ENCODE results near the gene TMEM14B.
A peak's percentile ranks its signal among the peaks of the same experiment; 100 is the strongest.

GRCh38 chr6:10801224-10801848, 53.7 kb downstream of the TMEM14B start:
- TF ChIP-seq MAFK (IDR thresholded peaks at IDR 0.05; ENCODE audit: partially characterized antibody) (no peak), TP53 (CRISPR knock-in tag; IDR thresholded peaks at IDR 0.05) (no peak), RFX5 (IDR thresholded peaks at IDR 0.05) (no peak), KDM1A (IDR thresholded peaks at IDR 0.05; ENCODE audit: low read depth) (no peak), POLR2A (IDR thresholded peaks at IDR 0.05; ENCODE audit: low read length) (no peak), EP300 (IDR thresholded peaks at IDR 0.05) (no peak), HDAC2 (IDR thresholded peaks at IDR 0.05) (no peak), RAD21 (conservative IDR thresholded peaks at IDR 0.05 in 1 of 2, IDR thresholded peaks at IDR 0.05 in 1 of 2) (peak; percentile 82 to 88), JUNB (IDR thresholded peaks at IDR 0.05) (no peak), RCOR1 (IDR thresholded peaks at IDR 0.05; ENCODE audit: low read depth, low read length) (no peak), RNF2 (IDR thresholded peaks at IDR 0.05; ENCODE audit: borderline replicate concordance, low read depth) (no peak), CHD4 (IDR thresholded peaks at IDR 0.05; ENCODE audit: borderline replicate concordance) (no peak), ZFP36 (IDR thresholded peaks at IDR 0.05; ENCODE audit: borderline replicate concordance, partially characterized antibody) (no peak)
- TF ChIP-seq, protein P1, sequence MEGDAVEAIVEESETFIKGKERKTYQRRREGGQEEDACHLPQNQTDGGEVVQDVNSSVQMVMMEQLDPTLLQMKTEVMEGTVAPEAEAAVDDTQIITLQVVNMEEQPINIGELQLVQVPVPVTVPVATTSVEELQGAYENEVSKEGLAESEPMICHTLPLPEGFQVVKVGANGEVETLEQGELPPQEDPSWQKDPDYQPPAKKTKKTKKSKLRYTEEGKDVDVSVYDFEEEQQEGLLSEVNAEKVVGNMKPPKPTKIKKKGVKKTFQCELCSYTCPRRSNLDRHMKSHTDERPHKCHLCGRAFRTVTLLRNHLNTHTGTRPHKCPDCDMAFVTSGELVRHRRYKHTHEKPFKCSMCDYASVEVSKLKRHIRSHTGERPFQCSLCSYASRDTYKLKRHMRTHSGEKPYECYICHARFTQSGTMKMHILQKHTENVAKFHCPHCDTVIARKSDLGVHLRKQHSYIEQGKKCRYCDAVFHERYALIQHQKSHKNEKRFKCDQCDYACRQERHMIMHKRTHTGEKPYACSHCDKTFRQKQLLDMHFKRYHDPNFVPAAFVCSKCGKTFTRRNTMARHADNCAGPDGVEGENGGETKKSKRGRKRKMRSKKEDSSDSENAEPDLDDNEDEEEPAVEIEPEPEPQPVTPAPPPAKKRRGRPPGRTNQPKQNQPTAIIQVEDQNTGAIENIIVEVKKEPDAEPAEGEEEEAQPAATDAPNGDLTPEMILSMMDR (IDR thresholded peaks at IDR 0.05): peak; percentile 90
